Endothelial cell of umbilical vein (primary cell): ENCODE results near the gene SCLY. TPM values are rescaled to one million over a fixed set of nuclear protein-coding genes. Genes with fewer than 3 reads are reported as not detected.

ENCODE experiments used
- BruUV-seq: library from RNA; stranded (reverse); fragments of 400-500 nt; replicated peaks from 2 replicates; lab custom pipeline; 2021; lab: Mats Ljungman, UMichigan
- CTCF ChIA-PET: fragments of 300-600, 350-600 bp; sonication (Branson Sonifier 250); formaldehyde crosslinking; loops from one replicate; lab custom pipeline; 2021; ENCODE audit warnings: antibody characterized with exemption, inconsistent platforms; lab: Charles Lee
- POLR2A ChIA-PET: fragments of 300-600, 350-600 bp; sonication (Branson Sonifier 250); formaldehyde crosslinking; loops from one replicate; lab custom pipeline; 2021; ENCODE audit warnings: antibody characterized with exemption, inconsistent platforms; lab: Charles Lee
- DNase-seq: peaks from one replicate; pipeline ENCODE4 v3.0.0-alpha.2; 2011; ENCODE audit warnings: low read depth, low spot score
- FAIRE-seq: peaks from 2 replicates; lab custom pipeline; 2011; peaks lifted over from hg19 to GRCh38; lab: Jason Lieb, UNC
- H2AFZ ChIP-seq: 2 replicates; pipeline ENCODE4 v1.6.0; 2012; ENCODE audit warnings: low read depth, low read length, control low read depth, inconsistent platforms
- H3K27ac ChIP-seq: 2 replicates; pipeline ENCODE4 v1.5.1; 2011; ENCODE audit warnings: low read depth, mild to moderate bottlenecking, control low read depth, low read length, moderate library complexity; ENCODE audit not compliant: insufficient read depth
- H3K27me3 ChIP-seq, 2 experiments: 2 replicates each; pipeline versions ENCODE4 v1.6.0 to v1.6.1; 2011; ENCODE audit warnings: low read length in 2 of 2, mixed read lengths in 1 of 2; ENCODE audit not compliant: control insufficient read depth in 2 of 2, insufficient read depth in 2 of 2
- H3K36me3 ChIP-seq, 2 experiments: 2 replicates in 1 of 2; 3 replicates in 1 of 2; pipeline ENCODE4 v1.5.1; 2011; ENCODE audit warnings: low read length in 2 of 2, mild to moderate bottlenecking in 1 of 2, moderate library complexity in 1 of 2; ENCODE audit not compliant: control insufficient read depth in 2 of 2, insufficient read depth in 2 of 2; ENCODE audit errors: extremely low read depth in 1 of 2
- H3K4me1 ChIP-seq: 3 replicates; pipeline ENCODE4 v1.5.1; 2011; ENCODE audit warnings: mild to moderate bottlenecking, low read length; ENCODE audit not compliant: control insufficient read depth, insufficient read depth; ENCODE audit errors: extremely low read depth
- H3K4me2 ChIP-seq: 2 replicates; pipeline ENCODE4 v1.6.1; 2011; ENCODE audit warnings: low read length, control low read depth, mixed read lengths; ENCODE audit not compliant: insufficient read depth
- H3K4me3 ChIP-seq, 3 experiments: fragments of 200-600 bp in 1 of 3; sonication (generic), shearing (Covaris generic) in 1 of 3; replicated peaks in 1 of 3; 2 replicates each; pipeline ENCODE4 v1.5.1; 2011 to 2016; ENCODE audit warnings: control low read depth in 3 of 3, low read length in 3 of 3, mild to moderate bottlenecking in 2 of 3, inconsistent platforms in 1 of 3, low read depth in 1 of 3, moderate library complexity in 1 of 3; ENCODE audit not compliant: insufficient read depth in 1 of 3
- H3K79me2 ChIP-seq: 2 replicates; pipeline ENCODE4 v1.6.0; 2012; ENCODE audit warnings: low read length, inconsistent platforms; ENCODE audit not compliant: control insufficient read depth, insufficient read depth
- H3K9ac ChIP-seq: replicated peaks from 2 replicates; pipeline ENCODE3; 2011; ENCODE audit warnings: low read length, control low read depth; ENCODE audit not compliant: insufficient read depth; ENCODE audit errors: extremely low read depth
- H3K9me1 ChIP-seq: replicated peaks from 3 replicates; pipeline ENCODE4 v1.6.0; 2011; ENCODE audit warnings: mild to moderate bottlenecking, low read length; ENCODE audit not compliant: control insufficient read depth, insufficient read depth; ENCODE audit errors: extremely low read depth
- H3K9me3 ChIP-seq: replicated peaks from 2 replicates; pipeline ENCODE4 v1.5.1; 2012; ENCODE audit warnings: low read length, inconsistent platforms; ENCODE audit not compliant: control insufficient read depth, insufficient read depth
- H4K20me1 ChIP-seq: replicated peaks from 2 replicates; pipeline ENCODE3; 2011; ENCODE audit warnings: mild to moderate bottlenecking, low read length; ENCODE audit not compliant: control insufficient read depth, insufficient read depth; ENCODE audit errors: extremely low read depth
- CTCF ChIP-seq, 2 donors: IDR thresholded peaks; 1 replicate in 1 of 2; 2 replicates in 1 of 2; pipeline ENCODE4 v1.5.1; 2011; ENCODE audit warnings: low read length in 2 of 2, mild to moderate bottlenecking in 2 of 2, moderate library complexity in 2 of 2, control low read depth in 1 of 2, inconsistent platforms in 1 of 2, low read depth in 1 of 2; ENCODE audit not compliant: insufficient read depth in 1 of 2; ENCODE audit errors: extremely low read depth in 1 of 2
- FOS ChIP-seq: IDR thresholded peaks from 2 replicates; pipeline ENCODE4 v1.6.1; 2011; ENCODE audit warnings: mild to moderate bottlenecking, low read length, moderate library complexity, borderline replicate concordance; ENCODE audit not compliant: insufficient read depth
- GATA2 ChIP-seq: IDR thresholded peaks from 2 replicates; pipeline ENCODE4 v1.7.0; 2011; ENCODE audit warnings: low read depth, mild to moderate bottlenecking, moderate library complexity, mixed read lengths, low read length; ENCODE audit not compliant: insufficient read length, insufficient read depth
- MYC ChIP-seq: IDR thresholded peaks from one replicate; pipeline ENCODE4 v1.6.1; 2011; ENCODE audit warnings: mild to moderate bottlenecking, low read depth, low read length
- POLR2A ChIP-seq: IDR thresholded peaks from 2 replicates; pipeline ENCODE4 v1.6.1; 2012; ENCODE audit warnings: low read depth, mild to moderate bottlenecking, control low read depth, low read length
- dilution Hi-C: fragments of 300-500 bp; cut with MboI; formaldehyde crosslinking; loops from one replicate; pipeline ENCODE4 v1.15.0; 2019; ENCODE audit warnings: low sequenced_read_pairs; ENCODE audit not compliant: extremely low pct_ligation_motif_present
- intact Hi-C: fragments of 100-400 bp; cut with micrococcal nuclease; formaldehyde crosslinking; loops from one replicate; pipeline ENCODE4 v1.10.0; 2022
- polyA plus RNA-seq, 4 experiments: library from polyadenylated mRNA; depleted of rRNA in 3 of 4; stranded (reverse) in 3 of 4; unstranded in 1 of 4; fragments of >200 nt; gene quantifications; 2 replicates each; pipeline versions ENCODE4 v1.2.1 to v1.2.3, GENCODE V29; 2011 to 2012; ENCODE audit warnings: missing spikeins in 1 of 4
- total RNA-seq: library from RNA; stranded (reverse); gene quantifications from 2 replicates; pipeline ENCODE4 v1.2.3, GENCODE V29; 2021

Gene SCLY
- total and polyA plus RNA-seq, 2 donors (not counting 3 experiments of a cell fraction or from before 2014, with no cell fraction given), result 22.6 to 32.7 TPM

- FAIRE-seq, result no peak
- no TSS peak for BruUV-seq
Observed at GRCh38 chr2:238022594-238023157, 38.1 kb upstream of the SCLY start.

More at GRCh38 chr2:238022594-238023157, 38.1 kb upstream of the SCLY start:
- no peak overlapping the region for H3K4me2 ChIP-seq
- no peak overlapping the region for H3K27ac ChIP-seq
- ChIA-PET POLR2A (no interaction called here), CTCF (no interaction called here)
- no peaks in the 10 kb centered on the region for H3K79me2 ChIP-seq
- H3K4me3 ChIP-seq, result no peak overlapping the region
- H2AFZ ChIP-seq, result no peak overlapping the region
- no peaks in the 10 kb centered on the region for H3K27me3 ChIP-seq
- no peaks in the 10 kb centered on the region for H3K9me1 ChIP-seq
- intact Hi-C loops, result no loop called here
- H3K9ac ChIP-seq, result no peak overlapping the region
- TF ChIP-seq POLR2A, result no peak
- no peak for TF ChIP-seq GATA2
- no peak for TF ChIP-seq MYC
- no peak for TF ChIP-seq CTCF (IDR thresholded peaks at IDR 0.05; ENCODE audit: extremely low read depth in 1 of 2, insufficient read depth in 1 of 2, low read depth in 1 of 2, low read length in 2 of 2)
- no peak for TF ChIP-seq FOS
- no peaks in the 10 kb centered on the region for H4K20me1 ChIP-seq
- dilution Hi-C loops, result no loop called here
- no peak for DNase-seq
- no peaks in the 10 kb centered on the region for H3K9me3 ChIP-seq
- H3K36me3 ChIP-seq, result peaks cover under 1 to 4% of the 10 kb centered on the region in 2 experiments
- no peaks in the 10 kb centered on the region for H3K4me1 ChIP-seq
